Aorta (tissue), 5 donors: ENCODE results near the gene WAS. TPM values are rescaled to one million over a fixed set of nuclear protein-coding genes. Genes with fewer than 3 reads are reported as not detected.
A peak's percentile ranks its signal among the peaks of the same experiment; 100 is the strongest.
"Not testable (repeated sequence)": the region's sequence is repeated elsewhere in the genome, so short reads cannot be mapped to it uniquely, and the experiment has no call there.

Experiments
- ATAC-seq: fragments of 200-7000 bp; cut with Tn5 transposase; one replicate; pipeline ENCODE4 v1.9.1; 2022; ENCODE audit warnings: moderate library complexity; ENCODE audit not compliant: low FRiP score
- DNase-seq, 2 donors: peaks; one replicate each; pipeline ENCODE4 v3.0.0-alpha.2; 2020
- H3K27ac ChIP-seq, 2 donors: one replicate each; pipeline ENCODE4 v1.5.1; 2013; ENCODE audit warnings: low read length in 2 of 2, mild to moderate bottlenecking in 2 of 2, moderate library complexity in 2 of 2, control low read depth in 1 of 2, inconsistent platforms in 1 of 2, low read depth in 1 of 2
- H3K27me3 ChIP-seq, 2 donors: one replicate each; pipeline ENCODE4 v1.6.1; 2013; ENCODE audit warnings: control low read depth in 1 of 2, low read length in 1 of 2, mild to moderate bottlenecking in 1 of 2, moderate library complexity in 1 of 2; ENCODE audit not compliant: insufficient read depth in 2 of 2, control insufficient read depth in 1 of 2
- H3K36me3 ChIP-seq, 2 donors: one replicate each; pipeline ENCODE4 v1.6.1; 2013; ENCODE audit warnings: control low read depth in 1 of 2, low read length in 1 of 2, mild to moderate bottlenecking in 1 of 2; ENCODE audit not compliant: insufficient read depth in 2 of 2, control insufficient read depth in 1 of 2
- H3K4me1 ChIP-seq, 2 donors: one replicate each; pipeline ENCODE4 v1.6.1; 2013; ENCODE audit warnings: low read length in 2 of 2, control low read depth in 1 of 2, mild to moderate bottlenecking in 1 of 2, moderate library complexity in 1 of 2; ENCODE audit not compliant: insufficient read depth in 2 of 2, control insufficient read depth in 1 of 2
- H3K4me3 ChIP-seq, 2 donors: one replicate each; pipeline ENCODE4 v1.5.1; 2013; ENCODE audit warnings: low read length in 2 of 2, control low read depth in 1 of 2, mild to moderate bottlenecking in 1 of 2
- H3K9me3 ChIP-seq: one replicate; pipeline ENCODE4 v1.6.1; 2013; ENCODE audit warnings: mild to moderate bottlenecking, low read length; ENCODE audit not compliant: control insufficient read depth
- WGBS, 2 donors: extraction: QIAGEN DNeasy Blood & Tissue Kit; methylation state at CpG; one replicate each; pipeline ENCODE4 v1.1.7; 2013; 5-methylcytosine and 5-hydroxymethylcytosine counted together
- intact Hi-C, 2 donors: fragments of 100-400 bp; cut with DNase I; formaldehyde crosslinking; loops; one replicate each; pipeline versions ENCODE4 v1.14.2 to v1.15.0; 2022
- polyA plus RNA-seq, 2 donors: library from polyadenylated mRNA; stranded (reverse); fragments of 200-250 nt; gene quantifications; one replicate each; pipeline ENCODE4 v1.2.3, GENCODE V29; 2013
- total RNA-seq, 2 donors: library from RNA; stranded (reverse); fragmentation: NEBNext Ultra II Directional; extraction: Animal tissue kit (Norgen Biotek cat#: 25700); gene quantifications; one replicate each; pipeline ENCODE4 v1.2.1, GENCODE V29; 2021
- donor health status: healthy with polysubstance abuse.
- donor health status: Bipolar disorder and iron deficiency.
- donor health status: DM: no; HTN: no; CAD: no.
- donor health status: DM: no; HTN: no; CAD: no.
- donor health status: DM: yes; HTN: yes; CAD: no.

Gene WAS
- total and polyA plus RNA-seq, 4 donors, result 0.90 to 19.9 (median 11.0) TPM

DNA sequence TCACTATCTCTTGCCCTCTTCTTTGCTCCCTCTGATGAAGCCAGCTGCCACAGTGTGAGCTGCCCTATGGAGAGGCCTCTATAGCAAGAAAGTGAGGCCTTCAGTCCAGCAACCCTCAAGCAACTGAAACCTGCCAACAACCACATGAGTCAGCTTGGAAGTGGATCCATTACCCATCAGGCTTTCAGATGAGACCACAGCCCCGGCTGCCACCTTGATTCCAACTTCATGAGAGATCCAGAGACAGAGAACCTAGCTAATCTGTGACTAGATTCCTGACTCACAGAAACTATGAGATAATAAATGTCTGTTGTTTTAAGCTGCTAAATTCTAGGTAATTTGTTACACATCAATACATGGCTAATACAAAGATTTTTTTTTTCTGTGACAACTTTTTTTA, 20.4 kb upstream of the WAS start:
- intact Hi-C loops, result no loop called here
- WGBS, 2 donors, result 86 to 91% methylated on average over 1 of the region's 1 CpG

DNA sequence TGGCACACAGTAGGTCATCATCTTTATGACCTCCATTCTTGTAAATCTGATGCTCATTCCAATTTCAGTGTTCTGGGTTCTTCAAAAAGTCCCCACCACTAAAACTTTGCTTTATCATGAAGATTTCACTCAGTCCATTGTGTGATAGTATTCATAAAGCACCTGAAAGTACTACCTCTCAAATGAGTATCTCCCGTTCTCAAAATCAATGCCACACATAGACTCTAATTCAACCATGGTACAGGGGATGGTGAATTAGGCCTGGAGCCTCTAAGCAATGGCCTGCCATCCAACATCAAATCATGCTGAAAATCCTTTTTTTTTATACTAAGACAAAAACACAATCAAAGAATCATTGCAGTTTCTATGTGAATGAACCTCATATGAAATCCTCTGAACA, 19.4 kb upstream of the WAS start:
- 89 to 90% methylated on average over 1 of the region's 1 CpG for WGBS, 2 donors
- Histone ChIP-seq H3K9me3 (no peaks in the 10 kb centered on the region), H3K4me3 (no peak overlapping the region), H3K4me1 (no peaks in the 10 kb centered on the region), H3K27me3 (no peaks in the 10 kb centered on the region), H3K27ac (no peak overlapping the region), H3K36me3 (no peaks in the 10 kb centered on the region)
- no peak for ATAC-seq
- intact Hi-C loops, result no loop called here
- DNase-seq, result no peak

More for the DNA sequence above, 20.4 kb upstream of the WAS start:
- H3K4me1 ChIP-seq, result no peaks in the 10 kb centered on the region
- no peaks in the 10 kb centered on the region for H3K36me3 ChIP-seq
- no peak overlapping the region for H3K4me3 ChIP-seq
- DNase-seq (no peak), ATAC-seq (no peak)
- H3K9me3 ChIP-seq, result no peaks in the 10 kb centered on the region
- no peaks in the 10 kb centered on the region for H3K27me3 ChIP-seq
- H3K27ac ChIP-seq, result no peak overlapping the region

DNA sequence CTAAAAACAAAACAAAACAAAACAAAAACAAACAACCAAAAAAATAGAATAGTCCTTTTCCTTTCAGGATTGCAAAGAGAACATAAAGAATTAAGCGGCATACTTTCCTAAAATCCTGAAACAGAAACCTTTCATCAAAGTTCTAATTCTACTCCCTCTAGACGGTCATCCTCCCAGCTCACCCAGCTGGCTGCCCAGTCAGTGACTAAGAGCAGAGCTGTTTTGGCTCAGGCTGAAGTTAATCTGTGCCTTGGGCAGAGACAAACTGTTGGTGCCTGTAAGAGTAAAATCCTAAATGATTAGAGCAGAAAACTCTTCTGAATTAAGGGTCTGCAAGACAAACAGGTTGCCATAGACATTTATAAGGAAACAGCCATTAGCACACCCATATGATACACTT, 17.6 kb upstream of the WAS start:
- Histone ChIP-seq H3K4me1 (no peaks in the 10 kb centered on the region), H3K27ac (no peak overlapping the region), H3K36me3 (no peaks in the 10 kb centered on the region), H3K4me3 (no peak overlapping the region), H3K9me3 (no peaks in the 10 kb centered on the region), H3K27me3 (no peaks in the 10 kb centered on the region)
- intact Hi-C loops, result no loop called here
- no peak for ATAC-seq
- 45 to 54% methylated on average over 2 of the region's 2 CpGs for whole genome bisulfite sequencing, 2 donors
- DNase-seq, result no peak

DNA sequence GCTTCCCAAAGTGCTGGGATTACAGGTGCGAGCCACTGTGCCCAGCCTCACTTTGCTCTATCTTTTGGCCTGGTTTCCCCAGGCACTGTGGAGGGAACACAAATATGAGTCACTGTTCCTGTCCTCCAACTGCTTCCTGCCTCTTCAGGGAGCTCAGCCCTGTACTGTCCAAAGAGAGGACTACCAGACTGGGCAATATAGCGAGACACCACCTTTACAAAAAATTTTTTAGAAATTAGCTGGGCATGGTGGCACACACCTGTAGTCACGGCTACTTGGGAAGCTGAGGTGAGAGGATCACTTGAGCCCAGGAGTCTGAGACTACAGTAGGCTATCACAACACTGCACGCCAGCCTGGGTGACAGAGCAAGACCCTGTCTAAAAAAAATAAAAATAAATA, 16.9 kb upstream of the WAS start:
- no peaks in the 10 kb centered on the region for H3K27me3 ChIP-seq
- DNase-seq (no peak), ATAC-seq (no peak)
- intact Hi-C loops, result no loop called here
- no peak overlapping the region for H3K27ac ChIP-seq
- H3K4me3 ChIP-seq, result no peak overlapping the region
- no peaks in the 10 kb centered on the region for H3K36me3 ChIP-seq
- 77 to 83% methylated on average over 4 of the region's 4 CpGs for WGBS, 2 donors
- H3K9me3 ChIP-seq, result no peaks in the 10 kb centered on the region
- no peaks in the 10 kb centered on the region for H3K4me1 ChIP-seq

DNA sequence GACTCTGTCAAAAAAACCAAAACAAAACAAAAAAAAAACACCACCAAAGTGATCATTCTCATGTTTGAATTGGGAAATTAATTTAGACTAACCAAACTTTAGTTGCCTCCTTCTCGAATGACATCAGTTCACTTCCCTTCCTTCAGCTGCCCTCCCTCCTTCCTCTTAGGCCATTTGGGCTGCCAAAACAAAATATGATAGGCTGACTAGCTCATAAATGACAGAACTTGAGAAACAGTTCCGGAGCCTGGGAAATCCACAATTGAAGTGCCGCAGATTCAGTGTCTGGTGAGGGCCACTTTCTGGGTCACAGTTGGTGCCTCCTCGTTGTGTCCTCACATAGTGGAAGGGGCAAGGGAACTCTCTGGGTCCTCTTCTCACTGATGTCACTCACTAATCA, 16.1 kb upstream of the WAS start:
- WGBS, 2 donors, result 69 to 78% methylated on average over 4 of the region's 4 CpGs
- Histone ChIP-seq H3K9me3 (no peaks in the 10 kb centered on the region), H3K4me3 (no peak overlapping the region), H3K36me3 (no peaks in the 10 kb centered on the region), H3K27me3 (no peaks in the 10 kb centered on the region), H3K27ac (no peak overlapping the region), H3K4me1 (no peaks in the 10 kb centered on the region)
- no peak for ATAC-seq
- no peak for DNase-seq
- intact Hi-C loops, result no loop called here

DNA sequence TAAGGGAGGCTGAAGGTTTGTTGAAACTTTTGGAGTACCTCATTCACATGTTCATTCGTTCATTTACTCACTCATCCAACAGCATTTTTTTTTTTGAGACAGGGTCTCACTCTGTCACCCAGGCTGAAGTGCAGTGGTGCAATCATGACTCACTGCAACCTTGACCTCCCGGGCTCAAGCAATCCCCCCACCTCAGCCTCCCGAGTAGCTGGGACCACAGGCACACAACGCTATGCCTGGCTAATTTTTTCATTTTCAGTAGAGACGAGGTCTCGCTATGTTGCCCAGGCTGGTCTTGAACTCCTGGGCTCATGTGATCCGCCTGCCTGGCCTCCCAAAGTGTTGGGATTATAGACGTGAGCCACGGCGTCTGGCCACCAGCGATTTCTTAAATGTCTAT, 15.4 kb upstream of the WAS start:
- H3K4me3 ChIP-seq, H3K27me3 ChIP-seq, H3K27ac ChIP-seq, DNase-seq, H3K36me3 ChIP-seq, intact Hi-C loops, H3K4me1 ChIP-seq, ATAC-seq, H3K9me3 ChIP-seq: not testable (repeated sequence)
- 77 to 80% methylated on average over 11 of the region's 11 CpGs for WGBS, 2 donors

DNA sequence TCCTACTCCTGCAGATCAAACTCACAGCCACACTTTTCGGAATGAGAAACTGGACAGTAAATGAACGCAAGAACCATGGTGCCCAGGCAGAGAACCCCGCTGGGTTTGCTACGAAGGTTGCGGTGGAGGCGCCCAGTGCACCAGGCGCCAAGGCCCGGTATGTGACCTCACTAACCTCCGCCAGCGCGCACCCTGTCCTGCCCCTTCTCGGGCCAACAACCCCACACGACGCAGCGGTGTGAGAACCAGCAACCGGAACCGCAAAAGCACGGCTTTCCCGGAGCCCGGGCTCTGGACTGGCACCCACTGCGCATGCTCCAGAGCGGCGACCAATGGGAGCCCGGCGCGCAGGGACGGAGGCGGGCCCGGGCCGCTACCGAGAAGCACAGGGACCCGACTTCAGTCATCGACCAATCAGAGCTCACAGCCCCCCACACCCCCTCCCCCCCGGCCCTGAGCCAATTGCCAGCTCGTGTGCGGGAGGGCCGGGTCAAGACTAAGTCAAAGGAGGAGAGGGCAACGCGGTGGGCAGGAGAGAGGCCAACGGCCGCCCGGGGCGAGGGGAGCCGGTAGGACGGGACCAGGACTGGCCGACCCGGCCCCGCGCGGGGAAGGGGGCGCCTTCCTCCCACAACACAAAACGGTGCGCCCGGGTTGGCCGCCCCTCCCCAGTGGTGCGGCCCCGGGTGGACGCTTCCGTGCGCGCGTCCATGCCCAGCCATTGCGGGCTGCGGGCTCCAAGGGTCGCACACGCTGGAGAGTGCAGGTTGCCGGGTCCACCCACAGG, 7.3 kb upstream of the WAS start:
- H3K4me1 ChIP-seq, result no peaks in the 10 kb centered on the region
- DNase-seq (peak; percentile 93 to 94), ATAC-seq (peak; percentile 95)
- intact Hi-C loops, result loop anchor here in 1 of 2 donors (1.0 kb wide), 1 partner anchor 20 kb away; the partner anchor contains the start of gene SUV39H1
- H3K4me3 ChIP-seq, result peak overlapping the region; percentile 49 to 80
- no peaks in the 10 kb centered on the region for H3K9me3 ChIP-seq
- 0 to 35% methylated on average over 55 to 67 of the region's 67 CpGs for WGBS, 2 donors
- H3K36me3 ChIP-seq, result no peaks in the 10 kb centered on the region
- no peaks in the 10 kb centered on the region for H3K27me3 ChIP-seq
- peak overlapping the region in 1 of 2 donors; percentile 75 for H3K27ac ChIP-seq

DNA sequence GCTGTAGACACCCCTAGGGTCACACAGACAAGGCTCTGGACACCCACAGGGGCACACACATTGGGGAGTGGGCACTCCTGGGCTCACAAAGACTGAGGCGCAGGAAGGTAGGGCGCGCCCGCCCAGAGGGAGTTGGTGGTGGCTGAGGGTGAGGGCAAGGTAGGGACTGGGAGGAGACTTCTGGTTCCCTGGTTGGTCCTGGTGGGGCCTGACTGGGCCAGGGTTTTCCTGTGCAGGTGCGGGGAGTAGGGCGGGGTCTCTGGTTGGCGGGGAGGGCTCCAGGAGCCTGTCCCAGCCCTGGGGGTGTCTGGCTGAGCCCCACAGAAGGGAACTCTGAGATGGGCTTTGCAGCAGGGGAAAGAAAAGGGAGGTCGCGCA, 6.7 kb upstream of the WAS start:
- 3 to 35% methylated on average over 9 of the region's 9 CpGs for WGBS, 2 donors
- Histone ChIP-seq H3K36me3 (no peaks in the 10 kb centered on the region), H3K27me3 (no peaks in the 10 kb centered on the region), H3K9me3 (no peaks in the 10 kb centered on the region), H3K27ac (peak overlapping the region in 1 of 2 donors; percentile 38), H3K4me1 (no peaks in the 10 kb centered on the region), H3K4me3 (peak overlapping the region; percentile 20 to 40)
- ATAC-seq, result no peak
- DNase-seq, result no peak
- intact Hi-C loops, result loop anchor here in 1 of 2 donors (1.0 kb wide), 1 partner anchor 19 kb away; the partner anchor contains the start of gene SUV39H1

DNA sequence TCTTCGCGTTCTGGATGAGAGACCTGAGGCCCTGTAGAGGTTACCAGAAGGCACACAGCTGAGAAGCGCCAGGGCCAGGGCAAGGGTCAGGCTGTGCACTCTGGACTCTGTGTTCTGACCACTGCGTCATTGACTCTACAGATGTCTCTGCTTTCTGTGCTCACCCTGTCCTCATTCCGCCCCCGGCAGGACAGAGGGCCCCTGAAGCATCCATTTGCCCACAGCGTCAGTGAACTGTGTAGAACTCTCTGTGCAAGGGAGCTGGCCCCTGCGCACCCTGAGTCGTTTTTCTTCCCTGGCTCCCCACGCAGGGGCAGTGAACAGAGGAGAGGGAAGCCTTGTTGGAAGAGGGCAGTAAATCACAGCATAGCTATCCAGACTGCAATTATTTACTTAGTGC, 6.1 kb upstream of the WAS start:
- ATAC-seq, result no peak
- no peak overlapping the region for H3K4me3 ChIP-seq

More for the DNA sequence above, 6.1 kb upstream of the WAS start:
- no peak for DNase-seq
- no peaks in the 10 kb centered on the region for H3K36me3 ChIP-seq
- WGBS, 2 donors, result 52 to 61% methylated on average over 10 of the region's 10 CpGs
- H3K27me3 ChIP-seq, result no peaks in the 10 kb centered on the region
- H3K4me1 ChIP-seq, result no peaks in the 10 kb centered on the region
- no peaks in the 10 kb centered on the region for H3K9me3 ChIP-seq
- no peak overlapping the region for H3K27ac ChIP-seq
- intact Hi-C loops, result no loop called here
